Ovary (tissue), 9 donors: ENCODE data around the gene WDR37. TPM values are rescaled to one million over a fixed set of nuclear protein-coding genes. Genes with fewer than 3 reads are reported as not detected.

Experiments
- DNase-seq, 5 donors: peaks; one replicate each; pipeline ENCODE4 v3.0.0-alpha.2; 2019 to 2020
- H3K27ac ChIP-seq, 2 donors: fragments of 200-600 bp; one replicate each; pipeline versions ENCODE4 v1.5.1 to v1.8.0; 2019 to 2022
- H3K27me3 ChIP-seq: fragments of 200-600 bp; one replicate; pipeline ENCODE4 v1.8.0; 2022
- H3K36me3 ChIP-seq: fragments of 200-600 bp; sonication (generic); one replicate; pipeline ENCODE4 v1.5.1; 2019
- H3K4me1 ChIP-seq: one replicate; pipeline ENCODE4 v1.8.1; 2013; ENCODE audit warnings: mild to moderate bottlenecking, moderate library complexity; ENCODE audit not compliant: insufficient read depth
- H3K4me3 ChIP-seq: fragments of 200-600 bp; sonication (generic); one replicate; pipeline ENCODE4 v1.5.1; 2017
- H3K9me3 ChIP-seq, 2 donors: fragments of 200-600 bp in 1 of 2; sonication (generic) in 1 of 2; one replicate each; pipeline versions ENCODE4 v1.5.1 to v1.8.1; 2013 to 2019; ENCODE audit warnings: mild to moderate bottlenecking in 1 of 2, moderate library complexity in 1 of 2
- EP300 ChIP-seq: sonication (generic); formaldehyde crosslinking; IDR thresholded peaks from one replicate; pipeline ENCODE4 v1.6.1; 2017; ENCODE audit warnings: antibody characterized with exemption
- POLR2A ChIP-seq: fragments of 450-650 bp; IDR thresholded peaks from one replicate; pipeline ENCODE4 v1.6.1; 2017; ENCODE audit warnings: antibody characterized with exemption, mild to moderate bottlenecking, moderate library complexity
- WGBS, 3 donors: extraction: QIAGEN DNeasy Blood & Tissue Kit in 1 of 3; methylation state at CpG; one replicate each; pipeline versions ENCODE4 v1.1.5 to v1.1.7; 2013 to 2017; 5-methylcytosine and 5-hydroxymethylcytosine counted together
- intact Hi-C, 4 donors: fragments of 100-400 bp; cut with DNase I; formaldehyde crosslinking; loops; one replicate each; pipeline versions ENCODE4 v1.11.0 to v1.15.1; 2022 to 2023
- polyA plus RNA-seq, 2 donors: library from polyadenylated mRNA; stranded (reverse); fragments of 200-250 nt in 1 of 2; fragments of 350-450 nt in 1 of 2; fragmentation: Illumina TruSeq in 1 of 2; extraction: RNeasy Lipid Tissue Mini Kit (QIAGEN cat#74804) in 1 of 2; gene quantifications; one replicate each; pipeline ENCODE4 v1.2.3, GENCODE V29; 2013 to 2014
- total RNA-seq, 7 donors: library from RNA; depleted of rRNA in 2 of 7; stranded (reverse); fragments of >200 nt in 2 of 7; fragmentation: NEBNext Ultra II Directional in 3 of 7; extraction: Animal tissue kit (Norgen Biotek cat#: 25700) in 3 of 7; gene quantifications; one replicate each; pipeline versions ENCODE4 v1.1.0 to v1.2.4, GENCODE V29; 2016 to 2023
- TF ChIP-seq, protein P1 (sequence below), 3 donors: fragments of 450-650 bp in 2 of 3; fragments of 200-600 bp in 1 of 3; IDR thresholded peaks; one replicate each; pipeline versions ENCODE4 v1.5.1 to v1.8.0; 2016 to 2022; ENCODE audit warnings: antibody characterized with exemption in 3 of 3, mild to moderate bottlenecking in 1 of 3
- donor health status: DM: no; HTN: no; CAD: no; lungs with moderate emphysema.
- donor health status: DM: no; HTN: no; CAD: no.
- donor health status: Bipolar disorder and iron deficiency.
- donor health status: DM: yes; HTN: yes; CAD: no.
- donor health status: DM: no; HTN: no; CAD: no.
- donor health status: DM: yes; HTN: yes; CAD: no.

WDR37 gene
- total and polyA plus RNA-seq, 9 donors, result 6.6 to 20.0 (median 14.8) TPM

DNA sequence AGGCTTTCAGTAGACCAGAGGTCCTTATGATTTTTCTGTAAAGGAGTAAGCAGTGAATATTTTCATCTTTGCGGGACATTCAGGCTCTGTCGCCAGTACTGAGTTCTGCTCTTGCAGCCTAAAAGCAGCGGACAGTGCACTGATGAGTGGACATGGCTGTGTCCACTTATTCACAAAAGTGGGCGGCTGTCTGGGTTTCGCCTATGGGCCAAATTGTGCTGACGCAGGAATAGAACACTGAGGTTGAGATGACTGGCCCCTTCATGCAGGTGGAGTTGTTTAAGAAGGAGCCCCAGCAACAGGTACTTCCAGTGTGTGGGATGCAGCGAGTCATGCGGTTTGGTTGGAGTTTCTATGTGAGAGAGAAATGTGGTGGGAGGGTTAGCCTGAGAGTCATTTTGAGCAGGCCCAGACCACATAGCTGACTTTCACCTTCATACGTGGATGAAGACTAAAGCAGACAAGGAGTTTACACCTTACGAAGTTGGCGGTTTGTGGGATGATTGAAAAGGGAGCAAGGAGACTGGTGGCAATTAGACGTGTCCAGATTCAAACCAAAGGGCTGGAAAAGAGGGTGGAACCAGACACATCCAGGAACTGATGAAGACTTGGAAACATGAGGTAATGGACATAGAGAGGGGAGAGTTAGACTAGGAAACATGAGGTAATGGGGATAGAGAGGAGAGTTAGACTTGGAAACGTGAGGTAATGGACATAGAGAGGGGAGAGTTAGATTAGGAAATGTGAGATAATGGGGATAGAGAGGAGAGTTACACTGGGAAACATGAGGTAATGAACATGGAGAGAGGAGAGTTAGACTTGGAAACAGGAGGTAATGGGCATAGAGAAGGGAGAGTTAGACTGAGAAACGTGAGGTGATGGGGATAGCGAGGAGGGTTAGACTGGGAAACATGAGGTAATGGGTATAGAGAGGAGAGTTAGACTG is 38.2 kb downstream of the WDR37 start:
- H3K9me3 ChIP-seq, result no peaks in the 10 kb centered on the region
- intact Hi-C loops, result no loop called here
- 94 to 95% (median 94%) methylated on average over 15 of the region's 15 CpGs for WGBS, 3 donors
- no peaks in the 10 kb centered on the region for H3K4me1 ChIP-seq
- DNase-seq, result no peak
- H3K27ac ChIP-seq, result no peak overlapping the region
- H3K4me3 ChIP-seq, result no peak overlapping the region
- no peaks in the 10 kb centered on the region for H3K36me3 ChIP-seq
- TF ChIP-seq EP300 (no peak), POLR2A (no peak)
- TF ChIP-seq, protein P1, sequence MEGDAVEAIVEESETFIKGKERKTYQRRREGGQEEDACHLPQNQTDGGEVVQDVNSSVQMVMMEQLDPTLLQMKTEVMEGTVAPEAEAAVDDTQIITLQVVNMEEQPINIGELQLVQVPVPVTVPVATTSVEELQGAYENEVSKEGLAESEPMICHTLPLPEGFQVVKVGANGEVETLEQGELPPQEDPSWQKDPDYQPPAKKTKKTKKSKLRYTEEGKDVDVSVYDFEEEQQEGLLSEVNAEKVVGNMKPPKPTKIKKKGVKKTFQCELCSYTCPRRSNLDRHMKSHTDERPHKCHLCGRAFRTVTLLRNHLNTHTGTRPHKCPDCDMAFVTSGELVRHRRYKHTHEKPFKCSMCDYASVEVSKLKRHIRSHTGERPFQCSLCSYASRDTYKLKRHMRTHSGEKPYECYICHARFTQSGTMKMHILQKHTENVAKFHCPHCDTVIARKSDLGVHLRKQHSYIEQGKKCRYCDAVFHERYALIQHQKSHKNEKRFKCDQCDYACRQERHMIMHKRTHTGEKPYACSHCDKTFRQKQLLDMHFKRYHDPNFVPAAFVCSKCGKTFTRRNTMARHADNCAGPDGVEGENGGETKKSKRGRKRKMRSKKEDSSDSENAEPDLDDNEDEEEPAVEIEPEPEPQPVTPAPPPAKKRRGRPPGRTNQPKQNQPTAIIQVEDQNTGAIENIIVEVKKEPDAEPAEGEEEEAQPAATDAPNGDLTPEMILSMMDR (IDR thresholded peaks at IDR 0.05), result no peak
- H3K27me3 ChIP-seq, result no peaks in the 10 kb centered on the region

- DNase-seq, result no peak
- Histone ChIP-seq H3K9me3 (no peaks in the 10 kb centered on the region), H3K27me3 (no peaks in the 10 kb centered on the region), H3K36me3 (no peaks in the 10 kb centered on the region), H3K27ac (no peak overlapping the region), H3K4me3 (no peak overlapping the region), H3K4me1 (no peaks in the 10 kb centered on the region)
- WGBS, 3 donors, result 88 to 96% (median 90%) methylated on average over 12 of the region's 12 CpGs
- TF ChIP-seq EP300 (no peak), POLR2A (no peak)
- TF ChIP-seq, protein P1 (IDR thresholded peaks at IDR 0.05), result no peak
- intact Hi-C loops, result no loop called here
These were observed 39.3 kb downstream of the WDR37 start for GRCh38 chr10:1095498-1095897.

- intact Hi-C loops, result no loop called here
- H3K9me3 ChIP-seq, result no peaks in the 10 kb centered on the region
- no peak overlapping the region for H3K27ac ChIP-seq
- no peak overlapping the region for H3K4me3 ChIP-seq
- no peaks in the 10 kb centered on the region for H3K27me3 ChIP-seq
- 94 to 96% (median 95%) methylated on average over 27 of the region's 27 CpGs for WGBS, 3 donors
- no peaks in the 10 kb centered on the region for H3K4me1 ChIP-seq
- no peaks in the 10 kb centered on the region for H3K36me3 ChIP-seq
- no peak for TF ChIP-seq POLR2A
- no peak for TF ChIP-seq EP300
- TF ChIP-seq, protein P1 (IDR thresholded peaks at IDR 0.05), result no peak
- no peak for DNase-seq
These were observed 40.2 kb downstream of the WDR37 start for GRCh38 chr10:1096287-1096889.

DNA sequence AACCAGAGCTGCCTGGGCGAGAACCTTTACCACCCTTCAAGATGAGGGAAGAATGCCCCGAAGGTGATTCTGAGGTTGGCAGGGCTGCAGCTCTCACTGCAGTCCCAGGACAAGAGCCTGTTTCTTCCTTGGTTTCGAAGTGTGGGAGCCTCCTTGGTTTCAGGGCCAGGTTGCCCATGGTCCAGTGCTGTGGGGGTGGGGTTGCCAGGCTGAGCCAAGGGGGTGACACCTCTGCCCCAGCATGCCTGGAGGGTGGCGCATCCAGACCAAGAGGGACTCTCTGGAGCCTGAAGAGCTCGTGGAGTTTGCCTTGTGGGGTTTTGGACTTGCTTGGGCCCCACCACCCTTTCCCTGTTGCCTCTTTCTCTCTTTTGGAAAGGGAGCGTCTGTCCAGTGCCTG is 41.3 kb downstream of the WDR37 start:
- intact Hi-C loops, result no loop called here
- DNase-seq, result no peak
- Histone ChIP-seq H3K27ac (no peak overlapping the region), H3K27me3 (no peaks in the 10 kb centered on the region), H3K36me3 (no peaks in the 10 kb centered on the region), H3K9me3 (no peaks in the 10 kb centered on the region), H3K4me1 (no peaks in the 10 kb centered on the region), H3K4me3 (no peak overlapping the region)
- WGBS, 3 donors, result 92 to 96% (median 93%) methylated on average over 6 of the region's 6 CpGs
- TF ChIP-seq, protein P1 (IDR thresholded peaks at IDR 0.05), result no peak
- no peak for TF ChIP-seq EP300
- TF ChIP-seq POLR2A, result no peak
